Neural cell (in vitro differentiated cells): ENCODE measurements around the gene PTPRG.

Experiments used
- CTCF ChIP-seq: fragments of 450-650 bp; IDR thresholded peaks from 2 replicates; pipeline ENCODE4 v1.5.1; 2014; ENCODE audit warnings: antibody characterized with exemption, mild to moderate bottlenecking, moderate library complexity; ENCODE audit not compliant: poor library complexity, severe bottlenecking
- EZH2 ChIP-seq: fragments of 200-600, 300-800 bp; shearing (Covaris generic), sonication (generic); IDR thresholded peaks from 2 replicates; pipeline ENCODE4 v1.6.1; 2014; ENCODE audit warnings: antibody characterized with exemption, low read length, borderline replicate concordance, mild to moderate bottlenecking; ENCODE audit not compliant: insufficient read depth, poor library complexity, severe bottlenecking
- MXI1 ChIP-seq: fragments of 450-650 bp; conservative IDR thresholded peaks from 2 replicates; pipeline ENCODE4 v1.6.1; 2014; ENCODE audit warnings: antibody characterized with exemption, mild to moderate bottlenecking; ENCODE audit not compliant: poor library complexity, severe bottlenecking
- POLR2AphosphoS5 ChIP-seq: IDR thresholded peaks from 2 replicates; pipeline ENCODE4 v1.6.1; 2012
- RAD21 ChIP-seq: fragments of 450-650 bp; conservative IDR thresholded peaks from 2 replicates; pipeline ENCODE4 v1.6.1; 2014; ENCODE audit warnings: antibody characterized with exemption, mild to moderate bottlenecking, moderate library complexity

DNA sequence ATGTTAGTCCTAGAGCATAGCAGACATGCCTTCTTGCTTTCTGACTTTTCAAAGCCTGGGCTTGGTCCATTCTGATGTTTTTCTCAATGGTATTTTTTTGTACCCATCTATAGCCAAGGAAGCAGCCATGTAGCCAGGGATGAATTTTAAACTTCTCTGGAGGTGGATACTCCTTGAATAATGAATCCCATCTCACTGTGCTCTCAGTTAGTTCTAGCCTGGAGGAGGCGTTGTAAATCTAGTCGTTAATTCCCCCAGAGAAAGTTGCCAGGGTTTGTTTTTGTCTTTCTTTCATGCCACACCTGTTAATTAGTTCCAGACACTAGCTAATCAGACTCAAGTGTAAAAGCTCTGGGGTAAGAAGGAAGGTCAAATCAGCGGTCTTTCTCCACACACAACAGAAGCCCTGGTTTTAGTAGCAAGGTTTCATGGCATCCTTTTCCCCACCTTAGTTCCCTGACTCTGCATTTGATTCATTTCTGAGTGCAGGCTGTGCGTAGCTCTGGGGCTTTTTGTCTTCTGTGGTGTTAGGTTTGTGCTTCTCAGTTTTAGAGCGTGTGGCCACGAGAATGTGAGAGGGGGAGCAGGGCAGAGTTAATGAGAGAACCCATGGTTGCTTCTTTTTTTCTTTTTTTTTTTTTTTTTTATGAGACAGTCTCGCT lies 19.7 kb downstream of the PTPRG start:
- TF ChIP-seq CTCF: no peak
- TF ChIP-seq MXI1: no peak
- no peak for TF ChIP-seq POLR2AphosphoS5
- TF ChIP-seq RAD21: no peak
- TF ChIP-seq EZH2: no peak
